Renal cortex interstitium (tissue), 11 donors: ENCODE measurements around the gene ELOVL1. TPM values are rescaled to one million over a fixed set of nuclear protein-coding genes. Genes with fewer than 3 reads are reported as not detected.

Experiments used
- DNase-seq, 11 donors: peaks; one replicate each; pipeline ENCODE4 v3.0.0-alpha.2; 2013; ENCODE audit warnings: low read depth in 9 of 11, low spot score in 4 of 11; ENCODE audit errors: extremely low read depth in 1 of 11
- polyA plus RNA-seq, 3 donors: library from polyadenylated mRNA; unstranded; fragments of 120-200 nt; gene quantifications; one replicate each; pipeline ENCODE4 v1.2.1, GENCODE V29; 2013; ENCODE audit not compliant: insufficient read length in 3 of 3

The ELOVL1 gene
- polyA plus RNA-seq, 3 donors: 75.3 to 83.9 (median 77.6) TPM

GRCh38 chr1:43317817-43318471, 49.9 kb downstream of the ELOVL1 start:
- no peak for DNase-seq

- no peak for DNase-seq
Measured at GRCh38 chr1:43316738-43317520, 50.9 kb downstream of the ELOVL1 start.

GRCh38 chr1:43315963-43316737, 51.7 kb downstream of the ELOVL1 start:
- no peak for DNase-seq

GRCh38 chr1:43315481-43315880, 52.3 kb downstream of the ELOVL1 start:
- DNase-seq: no peak

- no peak for DNase-seq
Measured at GRCh38 chr1:43314233-43314632, 53.6 kb downstream of the ELOVL1 start.

- DNase-seq: no peak
Measured at GRCh38 chr1:43313771-43314170, 54.0 kb downstream of the ELOVL1 start.

Other genes with a start within 250 kb of the ELOVL1 start
- gene EBNA1BP2, start 195.7 kb downstream of the ELOVL1 start, polyA plus RNA-seq: 10 to 100 TPM; 71.7 to 79.1 (median 77.1) TPM
- gene CFAP57, start 195.7 kb downstream of the ELOVL1 start, polyA plus RNA-seq: 1 to 10 TPM; 3.1 to 6.1 (median 4.0) TPM
- gene TMEM125, start 98.0 kb downstream of the ELOVL1 start, polyA plus RNA-seq: 10 to 100 TPM; 12.7 to 20.1 (median 19.0) TPM
- 10 to 100 TPM; 23.7 to 26.9 (median 26.3) TPM for gene C1orf210, start 82.4 kb downstream of the ELOVL1 start, polyA plus RNA-seq
- 10 to 100 TPM; 39.5 to 62.5 (median 55.4) TPM for gene TIE1, start 67.0 kb downstream of the ELOVL1 start, polyA plus RNA-seq
- gene MPL, start 30.2 kb downstream of the ELOVL1 start, polyA plus RNA-seq: 1 to 10 TPM in 2 of 3 donors, under 1 TPM in 1; 0.78 to 1.3 (median 1.1) TPM
- 10 to 100 TPM; 27.9 to 51.7 (median 44.9) TPM for gene CDC20, start 9.0 kb downstream of the ELOVL1 start, polyA plus RNA-seq
- 10 to 100 TPM; 35.8 to 41.2 (median 38.3) TPM for gene MED8, start 21.8 kb upstream of the ELOVL1 start, polyA plus RNA-seq
- 10 to 100 TPM; 20.9 to 30.1 (median 21.6) TPM for gene SZT2, start 21.9 kb upstream of the ELOVL1 start, polyA plus RNA-seq
- 10 to 100 TPM; 26.2 to 47.5 (median 41.8) TPM for gene HYI, start 85.9 kb upstream of the ELOVL1 start, polyA plus RNA-seq
- 100 to 1,000 TPM; 207 to 229 (median 213) TPM for gene PTPRF, start 162.9 kb upstream of the ELOVL1 start, polyA plus RNA-seq